ENCODE data around the gene RRP15.

GRCh38 chr1:218368686-218369085 is 83.6 kb downstream of the RRP15 start:
- TF ChIP-seq CTCF (IDR thresholded peaks at IDR 0.05) (no peak), POLR2AphosphoS5 (IDR thresholded peaks at IDR 0.05) (no peak)

All from prostate gland (tissue), 2 donors.